ENCODE measurements around the gene CRISPLD2. TPM values are rescaled to one million over a fixed set of nuclear protein-coding genes. Genes with fewer than 3 reads are reported as not detected.

The CRISPLD2 gene
- total RNA-seq, 2 experiments from 2014 or later: 2.0 to 2.6 TPM

GRCh38 chr16:84823484-84823883 lies 3.7 kb downstream of the CRISPLD2 start:
- H3K27ac ChIP-seq (ENCODE audit: low read depth in 1 of 2, low read length in 2 of 2): no peak overlapping the region
- DNase-seq (no peak), ATAC-seq (ENCODE audit: poor library complexity) (no peak)
- Mint-ChIP-seq H3K9me3 (no peaks in the 10 kb centered on the region), H3K27me3 (peaks cover 23% of the 10 kb centered on the region), H3K36me3 (ENCODE audit: low read depth) (no peaks in the 10 kb centered on the region), H3K27ac (no peak overlapping the region), H3K4me3 (no peak overlapping the region), H3K4me1 (ENCODE audit: low read depth) (peaks cover 11% of the 10 kb centered on the region)
- TF ChIP-seq CTCF (IDR thresholded peaks at IDR 0.05): no peak
- H3K27me3 ChIP-seq (ENCODE audit: control insufficient read depth in 1 of 2, insufficient read depth in 2 of 2, low read length in 2 of 2): peaks cover 0 to 8% of the 10 kb centered on the region in 2 experiments
- H3K36me3 ChIP-seq (ENCODE audit: insufficient read depth, low read length): no peaks in the 10 kb centered on the region
- H3K4me1 ChIP-seq (ENCODE audit: insufficient read depth, low read length): peaks cover 26% of the 10 kb centered on the region
- ChIA-PET CTCF (no interaction called here), POLR2A (no interaction called here)
- peaks cover 0 to 4% of the 10 kb centered on the region in 2 experiments for H3K9me3 ChIP-seq (ENCODE audit: control insufficient read depth in 1 of 2, insufficient read depth in 1 of 2, low read length in 2 of 2)
- no peak overlapping the region for H3K4me3 ChIP-seq (ENCODE audit: low read length)
- intact Hi-C loops (cut with DNase I, micrococcal nuclease): no loop called here

- peaks cover 0 to 4% of the 10 kb centered on the region in 2 experiments for H3K9me3 ChIP-seq (ENCODE audit: control insufficient read depth in 1 of 2, insufficient read depth in 1 of 2, low read length in 2 of 2)
- Mint-ChIP-seq H3K4me1 (ENCODE audit: low read depth) (peaks cover 11% of the 10 kb centered on the region), H3K4me3 (no peak overlapping the region), H3K27me3 (peaks cover 27% of the 10 kb centered on the region), H3K36me3 (ENCODE audit: low read depth) (no peaks in the 10 kb centered on the region), H3K27ac (no peak overlapping the region), H3K9me3 (no peaks in the 10 kb centered on the region)
- TF ChIP-seq CTCF (IDR thresholded peaks at IDR 0.05): no peak
- no peak for DNase-seq
- no peak overlapping the region for H3K27ac ChIP-seq (ENCODE audit: low read depth in 1 of 2, low read length in 2 of 2)
- no peaks in the 10 kb centered on the region for H3K36me3 ChIP-seq (ENCODE audit: insufficient read depth, low read length)
- peaks cover 26% of the 10 kb centered on the region for H3K4me1 ChIP-seq (ENCODE audit: insufficient read depth, low read length)
- no peak for ATAC-seq (ENCODE audit: poor library complexity)
- no peak overlapping the region for H3K4me3 ChIP-seq (ENCODE audit: low read length)
- peaks cover 0 to 8% of the 10 kb centered on the region in 2 experiments for H3K27me3 ChIP-seq (ENCODE audit: control insufficient read depth in 1 of 2, insufficient read depth in 2 of 2, low read length in 2 of 2)
- intact Hi-C loops (cut with DNase I, micrococcal nuclease): no loop called here
- POLR2A ChIA-PET: no interaction called here
- CTCF ChIA-PET: no interaction called here
These were observed 4.1 kb downstream of the CRISPLD2 start for GRCh38 chr16:84823926-84824325.

- H3K9me3 ChIP-seq (ENCODE audit: control insufficient read depth in 1 of 2, insufficient read depth in 1 of 2, low read length in 2 of 2): no peaks in the 10 kb centered on the region
- ChIA-PET POLR2A (no interaction called here), CTCF (no interaction called here)
- ATAC-seq (ENCODE audit: poor library complexity) (no peak), DNase-seq (no peak)
- Mint-ChIP-seq H3K4me1 (ENCODE audit: low read depth) (no peaks in the 10 kb centered on the region), H3K9me3 (no peaks in the 10 kb centered on the region), H3K36me3 (ENCODE audit: low read depth) (no peaks in the 10 kb centered on the region), H3K4me3 (no peak overlapping the region), H3K27ac (no peak overlapping the region), H3K27me3 (peaks cover 27% of the 10 kb centered on the region)
- H3K27ac ChIP-seq (ENCODE audit: low read depth in 1 of 2, low read length in 2 of 2): no peak overlapping the region
- H3K4me1 ChIP-seq (ENCODE audit: insufficient read depth, low read length): peaks cover 9% of the 10 kb centered on the region
- H3K4me3 ChIP-seq (ENCODE audit: low read length): no peak overlapping the region
- peaks cover 0 to 14% of the 10 kb centered on the region in 2 experiments for H3K27me3 ChIP-seq (ENCODE audit: control insufficient read depth in 1 of 2, insufficient read depth in 2 of 2, low read length in 2 of 2)
- TF ChIP-seq CTCF (IDR thresholded peaks at IDR 0.05): no peak
- H3K36me3 ChIP-seq (ENCODE audit: insufficient read depth, low read length): no peaks in the 10 kb centered on the region
- intact Hi-C loops (cut with DNase I, micrococcal nuclease): no loop called here
These were observed 6.2 kb downstream of the CRISPLD2 start for GRCh38 chr16:84825896-84826557.
